Measurements from ENCODE around the gene TBC1D10A. TPM values are rescaled to one million over a fixed set of nuclear protein-coding genes. Genes with fewer than 3 reads are reported as not detected.

The TBC1D10A gene
- polyA plus RNA-seq, 1 of the 3 experiments (the other 2 are of a cell fraction), result 15.3 TPM

DNA sequence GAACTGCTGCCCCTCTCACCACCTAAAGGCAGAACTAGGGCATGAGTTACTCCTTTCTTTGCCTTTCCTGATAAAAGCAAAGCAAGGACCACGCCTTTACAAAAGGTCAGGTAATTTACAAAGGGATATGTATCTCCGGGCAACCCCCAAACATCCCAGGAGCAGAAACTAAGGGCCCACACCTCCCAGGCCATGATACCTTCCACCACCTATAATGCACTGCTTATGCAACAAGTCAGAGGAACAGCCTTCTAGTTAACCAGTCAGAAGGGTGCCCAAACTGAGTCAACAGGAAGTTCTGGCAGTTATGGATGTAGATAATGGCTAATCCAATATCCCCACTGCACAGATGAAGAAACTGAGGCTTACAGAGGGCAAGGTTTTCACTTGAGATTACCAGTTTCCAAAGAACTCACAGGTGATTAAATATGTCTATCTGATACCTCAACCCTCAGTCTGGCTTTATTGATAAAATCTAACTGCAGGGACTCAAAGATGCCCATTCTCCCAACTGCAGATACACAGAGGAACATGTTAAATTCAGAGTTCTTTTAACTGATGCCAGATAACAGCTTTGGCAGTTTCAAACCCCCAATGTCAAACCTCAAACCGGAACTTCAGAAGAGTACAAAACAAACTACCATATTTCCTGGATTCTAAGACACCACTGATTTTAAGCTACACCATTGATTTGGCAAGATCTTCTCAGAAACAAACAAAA lies 20.7 kb downstream of the TBC1D10A start:
- H4K20me1 ChIP-seq (ENCODE audit: insufficient read depth), result peaks cover 38% of the 10 kb centered on the region
- no peaks in the 10 kb centered on the region for H3K9me2 ChIP-seq
- no peak for TF ChIP-seq RFX5 (IDR thresholded peaks at IDR 0.05; ENCODE audit: low read length)
- TF ChIP-seq ELF1 (IDR thresholded peaks at IDR 0.05), result no peak
- no peak for TF ChIP-seq RCOR1 (IDR thresholded peaks at IDR 0.05; ENCODE audit: low read length)
- no peak for TF ChIP-seq FOXM1 (IDR thresholded peaks at IDR 0.05; ENCODE audit: low read depth)
- no peak for TF ChIP-seq PBX3 (IDR thresholded peaks at IDR 0.05)
- TF ChIP-seq NFIC (IDR thresholded peaks at IDR 0.05; ENCODE audit: borderline replicate concordance), result no peak
- TF ChIP-seq POLR2AphosphoS5 (IDR thresholded peaks at IDR 0.05; ENCODE audit: low read depth, low read length), result no peak
- TF ChIP-seq YY1 (IDR thresholded peaks at IDR 0.05; ENCODE audit: low read depth), result no peak
- TF ChIP-seq EZH2phosphoT487 (IDR thresholded peaks at IDR 0.05; ENCODE audit: borderline replicate concordance, low read depth), result no peak
- TF ChIP-seq TCF12 (IDR thresholded peaks at IDR 0.05), result no peak
- no peak for TF ChIP-seq IRF3 (IDR thresholded peaks at IDR 0.05; ENCODE audit: low read depth, low read length)
- no peak for TF ChIP-seq GATA2 (CRISPR knock-in tag; IDR thresholded peaks at IDR 0.05)
- TF ChIP-seq RAD21 (IDR thresholded peaks at IDR 0.05; ENCODE audit: low read length), result no peak
- no peak for TF ChIP-seq NRF1 (IDR thresholded peaks at IDR 0.05; ENCODE audit: low read depth, low read length)
- H3K9me3 ChIP-seq, result no peaks in the 10 kb centered on the region
- H2AFZ ChIP-seq (ENCODE audit: low read depth), result no peak overlapping the region
- no peak overlapping the region for H3K4me3 ChIP-seq (ENCODE audit: low read depth in 2 of 2, low read length in 1 of 2)
- H3K4me1 ChIP-seq (ENCODE audit: control insufficient read depth in 1 of 2, insufficient read depth in 2 of 2, low read depth in 1 of 2, low read length in 1 of 2), result peaks cover 12 to 16% of the 10 kb centered on the region in 2 experiments; a peak in 3 of 4 replicates
- 80% methylated on average over 3 of the region's 3 CpGs for WGBS (ENCODE audit: low lambda C conversion rate)
- H3K27me3 ChIP-seq (ENCODE audit: insufficient read depth), result no peaks in the 10 kb centered on the region
- H3K9ac ChIP-seq, result no peak overlapping the region
- peaks cover 0 to 2% of the 10 kb centered on the region in 2 experiments for H3K36me3 ChIP-seq (replicated peaks in 1 of 2; ENCODE audit: control insufficient read depth in 1 of 2, insufficient read depth in 2 of 2, low read length in 1 of 2)
- ChIA-PET CTCF (interaction anchor here (1.2 kb wide), 1 partner anchor 18 kb away, joined by 3 read pairs; no protein-coding TSS in a partner anchor), POLR2A (no interaction called here)
- no peak overlapping the region for H3K4me2 ChIP-seq
- H3K27ac ChIP-seq (ENCODE audit: low read depth in 2 of 2, low read length in 1 of 2), result no peak overlapping the region
- peaks cover 58% of the 10 kb centered on the region for H3K79me2 ChIP-seq (ENCODE audit: insufficient read depth)
- no peak for DNase-seq
- H3F3A ChIP-seq (replicated peaks; ENCODE audit: insufficient read depth), result no peaks in the 10 kb centered on the region

- POLR2A ChIA-PET, result no interaction called here
- no peak for TF ChIP-seq GABPA (IDR thresholded peaks at IDR 0.05; ENCODE audit: low read depth)
- TF ChIP-seq MXI1 (IDR thresholded peaks at IDR 0.05; ENCODE audit: low read depth, low read length), result no peak
- TF ChIP-seq GATA2 (CRISPR knock-in tag; IDR thresholded peaks at IDR 0.05), result no peak
- TF ChIP-seq TCF12 (IDR thresholded peaks at IDR 0.05), result no peak
- TF ChIP-seq NFIC (IDR thresholded peaks at IDR 0.05; ENCODE audit: borderline replicate concordance), result no peak
- no peak for TF ChIP-seq YY1 (IDR thresholded peaks at IDR 0.05; ENCODE audit: low read depth)
- TF ChIP-seq EZH2phosphoT487 (IDR thresholded peaks at IDR 0.05; ENCODE audit: borderline replicate concordance, low read depth), result no peak
- no peak for TF ChIP-seq POLR2AphosphoS5 (IDR thresholded peaks at IDR 0.05; ENCODE audit: low read depth, low read length)
- TF ChIP-seq, protein P1, sequence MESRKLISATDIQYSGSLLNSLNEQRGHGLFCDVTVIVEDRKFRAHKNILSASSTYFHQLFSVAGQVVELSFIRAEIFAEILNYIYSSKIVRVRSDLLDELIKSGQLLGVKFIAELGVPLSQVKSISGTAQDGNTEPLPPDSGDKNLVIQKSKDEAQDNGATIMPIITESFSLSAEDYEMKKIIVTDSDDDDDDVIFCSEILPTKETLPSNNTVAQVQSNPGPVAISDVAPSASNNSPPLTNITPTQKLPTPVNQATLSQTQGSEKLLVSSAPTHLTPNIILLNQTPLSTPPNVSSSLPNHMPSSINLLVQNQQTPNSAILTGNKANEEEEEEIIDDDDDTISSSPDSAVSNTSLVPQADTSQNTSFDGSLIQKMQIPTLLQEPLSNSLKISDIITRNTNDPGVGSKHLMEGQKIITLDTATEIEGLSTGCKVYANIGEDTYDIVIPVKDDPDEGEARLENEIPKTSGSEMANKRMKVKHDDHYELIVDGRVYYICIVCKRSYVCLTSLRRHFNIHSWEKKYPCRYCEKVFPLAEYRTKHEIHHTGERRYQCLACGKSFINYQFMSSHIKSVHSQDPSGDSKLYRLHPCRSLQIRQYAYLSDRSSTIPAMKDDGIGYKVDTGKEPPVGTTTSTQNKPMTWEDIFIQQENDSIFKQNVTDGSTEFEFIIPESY (IDR thresholded peaks at IDR 0.05; ENCODE audit: borderline replicate concordance, low read depth), result no peak
- TF ChIP-seq NRF1 (IDR thresholded peaks at IDR 0.05; ENCODE audit: low read depth, low read length), result no peak
- no peak for TF ChIP-seq CTCF (IDR thresholded peaks at IDR 0.05)
Observed at GRCh38 chr22:30305519-30305905, 21.2 kb downstream of the TBC1D10A start.

More at GRCh38 chr22:30305519-30305905, 21.2 kb downstream of the TBC1D10A start:
- H3K9ac ChIP-seq, result no peak overlapping the region
- peaks cover 0 to 4% of the 10 kb centered on the region in 2 experiments for H3K36me3 ChIP-seq (replicated peaks in 1 of 2; ENCODE audit: control insufficient read depth in 1 of 2, insufficient read depth in 2 of 2, low read length in 1 of 2)
- H3F3A ChIP-seq (replicated peaks; ENCODE audit: insufficient read depth), result no peaks in the 10 kb centered on the region
- 81% methylated on average over 3 of the region's 4 CpGs for WGBS (ENCODE audit: low lambda C conversion rate)
- peaks cover 33% of the 10 kb centered on the region for H4K20me1 ChIP-seq (ENCODE audit: insufficient read depth)
- no peak overlapping the region for H3K27ac ChIP-seq (ENCODE audit: low read depth in 2 of 2, low read length in 1 of 2)
- CTCF ChIA-PET, result no interaction called here
- no peak overlapping the region for H3K4me3 ChIP-seq (ENCODE audit: low read depth in 2 of 2, low read length in 1 of 2)
- no peak overlapping the region for H3K4me2 ChIP-seq
- peaks cover 52% of the 10 kb centered on the region for H3K79me2 ChIP-seq (ENCODE audit: insufficient read depth)
- H3K27me3 ChIP-seq (ENCODE audit: insufficient read depth), result no peaks in the 10 kb centered on the region
- no peak overlapping the region for H2AFZ ChIP-seq (ENCODE audit: low read depth)
- H3K9me2 ChIP-seq, result no peaks in the 10 kb centered on the region
- H3K9me3 ChIP-seq, result no peaks in the 10 kb centered on the region
- DNase-seq, result no peak
- peaks cover 7 to 12% of the 10 kb centered on the region in 2 experiments; a peak in 1 of 4 replicates for H3K4me1 ChIP-seq (ENCODE audit: control insufficient read depth in 1 of 2, insufficient read depth in 2 of 2, low read depth in 1 of 2, low read length in 1 of 2)
